ENCODE results near the gene SPG21. TPM values are rescaled to one million over a fixed set of nuclear protein-coding genes. Genes with fewer than 3 reads are reported as not detected.

Gene SPG21
- polyA plus RNA-seq, 1 donor from 2014 or later, result 67.7 TPM

GRCh38 chr15:64951777-64952418, 37.8 kb downstream of the SPG21 start:
- Histone ChIP-seq H2AFZ (ENCODE audit: low read depth, low read length) (no peak overlapping the region), H3K9me2 (ENCODE audit: insufficient read depth, low read length) (no peaks in the 10 kb centered on the region), H3K27me3 (ENCODE audit: insufficient read depth, low read depth, low read length) (no peaks in the 10 kb centered on the region), H3K4me2 (ENCODE audit: low read length) (no peak overlapping the region), H3K4me3 (ENCODE audit: low read length) (no peak overlapping the region), H4K20me1 (ENCODE audit: insufficient read depth) (no peaks in the 10 kb centered on the region), H3F3A (ENCODE audit: insufficient read depth, low read length, poor library complexity, severe bottlenecking) (no peaks in the 10 kb centered on the region), H3K79me2 (replicated peaks; ENCODE audit: insufficient read depth, low read length) (no peaks in the 10 kb centered on the region), H3K27ac (ENCODE audit: low read length) (no peak overlapping the region), H3K9ac (ENCODE audit: low read length) (no peak overlapping the region), H3K36me3 (ENCODE audit: insufficient read depth, low read length) (no peaks in the 10 kb centered on the region), H3K9me3 (ENCODE audit: low read length) (no peaks in the 10 kb centered on the region)
- no peak for TF ChIP-seq TAF1 (IDR thresholded peaks at IDR 0.05; ENCODE audit: low read depth)

GRCh38 chr15:64950888-64951287, 38.8 kb downstream of the SPG21 start:
- H3K27ac ChIP-seq (ENCODE audit: low read length), result no peak overlapping the region
- no peaks in the 10 kb centered on the region for H4K20me1 ChIP-seq (ENCODE audit: insufficient read depth)
- no peaks in the 10 kb centered on the region for H3K36me3 ChIP-seq (ENCODE audit: insufficient read depth, low read length)

More at GRCh38 chr15:64950888-64951287, 38.8 kb downstream of the SPG21 start:
- H3K4me2 ChIP-seq (ENCODE audit: low read length), result no peak overlapping the region
- H3K9me3 ChIP-seq (ENCODE audit: low read length), result no peaks in the 10 kb centered on the region
- H3K9me2 ChIP-seq (ENCODE audit: insufficient read depth, low read length), result no peaks in the 10 kb centered on the region
- H3K27me3 ChIP-seq (ENCODE audit: insufficient read depth, low read depth, low read length), result no peaks in the 10 kb centered on the region
- no peak overlapping the region for H3K4me3 ChIP-seq (ENCODE audit: low read length)
- no peaks in the 10 kb centered on the region for H3K79me2 ChIP-seq (replicated peaks; ENCODE audit: insufficient read depth, low read length)
- no peak for TF ChIP-seq POLR2AphosphoS5 (IDR thresholded peaks at IDR 0.05)
- TF ChIP-seq SMC3 (conservative IDR thresholded peaks at IDR 0.05; ENCODE audit: poor library complexity), result no peak
- TF ChIP-seq TAF1 (IDR thresholded peaks at IDR 0.05; ENCODE audit: low read depth), result no peak
- TF ChIP-seq CTCF (IDR thresholded peaks at IDR 0.05; ENCODE audit: poor library complexity, severe bottlenecking), result no peak
- no peak for TF ChIP-seq REST (IDR thresholded peaks at IDR 0.05; ENCODE audit: borderline replicate concordance)
- no peak for TF ChIP-seq EP300 (conservative IDR thresholded peaks at IDR 0.05; ENCODE audit: poor library complexity, severe bottlenecking)
- no peak for TF ChIP-seq EZH2 (IDR thresholded peaks at IDR 0.05; ENCODE audit: borderline replicate concordance, insufficient read depth, low read length, poor library complexity, severe bottlenecking)
- no peak for TF ChIP-seq MXI1 (conservative IDR thresholded peaks at IDR 0.05; ENCODE audit: poor library complexity, severe bottlenecking)
- no peak for TF ChIP-seq RAD21 (conservative IDR thresholded peaks at IDR 0.05)
- H3F3A ChIP-seq (ENCODE audit: insufficient read depth, low read length, poor library complexity, severe bottlenecking), result no peaks in the 10 kb centered on the region
- H2AFZ ChIP-seq (ENCODE audit: low read depth, low read length), result no peak overlapping the region
- no peak overlapping the region for H3K9ac ChIP-seq (ENCODE audit: low read length)
